ENCODE results near the gene PSME1.

DNA sequence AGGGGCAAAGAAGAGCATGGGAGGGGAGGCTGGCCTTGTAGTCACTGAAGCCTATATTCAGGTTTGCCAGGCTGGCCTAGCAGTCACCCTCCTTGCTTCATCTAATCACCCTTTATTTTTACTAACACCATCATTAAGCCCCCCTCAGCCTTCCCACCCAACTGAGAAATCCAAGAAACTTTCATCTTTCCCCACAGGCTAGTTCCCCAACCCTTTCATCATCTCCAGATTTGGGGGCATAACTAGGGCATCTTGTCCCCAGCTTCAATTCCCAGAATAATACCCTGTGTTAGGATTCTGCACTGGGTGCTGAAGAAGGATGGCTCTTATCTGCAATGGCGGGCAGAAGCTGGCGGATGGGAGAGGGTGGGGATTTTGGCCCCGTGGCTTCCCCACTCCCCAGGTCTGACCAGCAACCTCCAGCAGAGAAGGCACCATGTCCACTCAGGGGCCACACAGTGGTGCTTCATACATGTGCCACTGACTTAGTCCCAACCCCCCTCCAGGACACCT, 35.0 kb upstream of the PSME1 start:
- TF ChIP-seq, protein P1, sequence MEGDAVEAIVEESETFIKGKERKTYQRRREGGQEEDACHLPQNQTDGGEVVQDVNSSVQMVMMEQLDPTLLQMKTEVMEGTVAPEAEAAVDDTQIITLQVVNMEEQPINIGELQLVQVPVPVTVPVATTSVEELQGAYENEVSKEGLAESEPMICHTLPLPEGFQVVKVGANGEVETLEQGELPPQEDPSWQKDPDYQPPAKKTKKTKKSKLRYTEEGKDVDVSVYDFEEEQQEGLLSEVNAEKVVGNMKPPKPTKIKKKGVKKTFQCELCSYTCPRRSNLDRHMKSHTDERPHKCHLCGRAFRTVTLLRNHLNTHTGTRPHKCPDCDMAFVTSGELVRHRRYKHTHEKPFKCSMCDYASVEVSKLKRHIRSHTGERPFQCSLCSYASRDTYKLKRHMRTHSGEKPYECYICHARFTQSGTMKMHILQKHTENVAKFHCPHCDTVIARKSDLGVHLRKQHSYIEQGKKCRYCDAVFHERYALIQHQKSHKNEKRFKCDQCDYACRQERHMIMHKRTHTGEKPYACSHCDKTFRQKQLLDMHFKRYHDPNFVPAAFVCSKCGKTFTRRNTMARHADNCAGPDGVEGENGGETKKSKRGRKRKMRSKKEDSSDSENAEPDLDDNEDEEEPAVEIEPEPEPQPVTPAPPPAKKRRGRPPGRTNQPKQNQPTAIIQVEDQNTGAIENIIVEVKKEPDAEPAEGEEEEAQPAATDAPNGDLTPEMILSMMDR (IDR thresholded peaks at IDR 0.05): no peak
- TF ChIP-seq POLR2A (IDR thresholded peaks at IDR 0.05): no peak
